Progenitor cell of endocrine pancreas (in vitro differentiated cells): ENCODE data around the gene C1orf167. TPM values are rescaled to one million over a fixed set of nuclear protein-coding genes. Genes with fewer than 3 reads are reported as not detected.
A peak's percentile ranks its signal among the peaks of the same experiment; 100 is the strongest.

Experiments used
- DNase-seq: peaks from one replicate; pipeline ENCODE4 v3.0.0; 2021; ENCODE audit warnings: low spot score; ENCODE audit not compliant: unreplicated experiment
- H3K27ac Mint-ChIP-seq: 2 replicates; pipeline ENCODE4 v1.8.0; 2021; ENCODE audit warnings: mild to moderate bottlenecking, moderate library complexity, mixed read lengths
- H3K27me3 Mint-ChIP-seq: 2 replicates; pipeline ENCODE4 v1.8.0; 2021; ENCODE audit warnings: mixed read lengths
- H3K36me3 Mint-ChIP-seq: 2 replicates; pipeline ENCODE4 v1.8.0; 2022; ENCODE audit warnings: mixed read lengths; ENCODE audit not compliant: insufficient read depth
- H3K4me1 Mint-ChIP-seq: 2 replicates; pipeline ENCODE4 v1.8.0; 2021; ENCODE audit warnings: low read depth, mixed read lengths
- H3K4me3 Mint-ChIP-seq: 2 replicates; pipeline ENCODE4 v1.8.0; 2021; ENCODE audit warnings: low read depth, mild to moderate bottlenecking, moderate library complexity, mixed read lengths
- H3K9me3 Mint-ChIP-seq: 2 replicates; pipeline ENCODE4 v1.8.0; 2021; ENCODE audit warnings: low read depth, mixed read lengths
- total RNA-seq: library from RNA; stranded (reverse); gene quantifications from 2 replicates; pipeline ENCODE4 v1.2.1, GENCODE V29; 2021
- TF ChIP-seq, protein P1 (sequence below): fragments of 200-600 bp; sonication (generic); IDR thresholded peaks from one replicate; pipeline ENCODE4 v1.5.0; 2021; ENCODE audit warnings: antibody characterized with exemption, mild to moderate bottlenecking; ENCODE audit not compliant: unreplicated experiment

The C1orf167 gene
- total RNA-seq, 1 donor from 2014 or later = not detected

DNA sequence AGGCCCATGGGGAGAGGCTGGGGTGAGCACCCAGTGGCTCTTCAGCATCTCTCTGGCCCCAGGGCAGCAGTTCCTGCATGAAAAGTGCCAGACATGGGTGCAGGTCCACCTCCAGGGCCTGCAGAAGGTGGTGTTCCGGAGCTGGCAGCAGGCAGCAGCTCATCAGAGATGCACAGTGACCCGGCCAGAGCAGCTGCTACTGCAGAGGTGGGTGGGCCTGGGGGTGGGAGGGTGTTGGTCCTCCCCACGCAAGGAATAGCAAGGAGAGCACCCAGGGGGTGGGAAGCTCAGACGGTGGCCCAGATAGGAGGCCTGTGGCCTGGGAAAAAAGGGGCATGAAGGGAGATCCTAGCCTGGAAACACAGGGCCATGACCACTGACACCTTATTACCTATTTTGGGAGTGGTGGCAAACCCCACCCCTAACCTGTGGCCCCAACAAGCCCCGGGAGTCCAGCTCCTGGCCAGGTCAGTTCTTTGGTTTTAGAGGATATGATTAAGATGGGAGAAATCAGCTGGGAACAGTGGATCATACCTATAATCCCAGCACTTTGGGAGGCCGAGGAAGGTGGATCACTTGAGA lies 20.2 kb downstream of the C1orf167 start:
- peaks cover 7% of the 10 kb centered on the region for H3K4me1 Mint-ChIP-seq
- no peak overlapping the region for H3K27ac Mint-ChIP-seq
- TF ChIP-seq, protein P1, sequence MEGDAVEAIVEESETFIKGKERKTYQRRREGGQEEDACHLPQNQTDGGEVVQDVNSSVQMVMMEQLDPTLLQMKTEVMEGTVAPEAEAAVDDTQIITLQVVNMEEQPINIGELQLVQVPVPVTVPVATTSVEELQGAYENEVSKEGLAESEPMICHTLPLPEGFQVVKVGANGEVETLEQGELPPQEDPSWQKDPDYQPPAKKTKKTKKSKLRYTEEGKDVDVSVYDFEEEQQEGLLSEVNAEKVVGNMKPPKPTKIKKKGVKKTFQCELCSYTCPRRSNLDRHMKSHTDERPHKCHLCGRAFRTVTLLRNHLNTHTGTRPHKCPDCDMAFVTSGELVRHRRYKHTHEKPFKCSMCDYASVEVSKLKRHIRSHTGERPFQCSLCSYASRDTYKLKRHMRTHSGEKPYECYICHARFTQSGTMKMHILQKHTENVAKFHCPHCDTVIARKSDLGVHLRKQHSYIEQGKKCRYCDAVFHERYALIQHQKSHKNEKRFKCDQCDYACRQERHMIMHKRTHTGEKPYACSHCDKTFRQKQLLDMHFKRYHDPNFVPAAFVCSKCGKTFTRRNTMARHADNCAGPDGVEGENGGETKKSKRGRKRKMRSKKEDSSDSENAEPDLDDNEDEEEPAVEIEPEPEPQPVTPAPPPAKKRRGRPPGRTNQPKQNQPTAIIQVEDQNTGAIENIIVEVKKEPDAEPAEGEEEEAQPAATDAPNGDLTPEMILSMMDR = no peak
- H3K36me3 Mint-ChIP-seq = no peaks in the 10 kb centered on the region
- H3K9me3 Mint-ChIP-seq = no peaks in the 10 kb centered on the region
- DNase-seq = no peak
- H3K4me3 Mint-ChIP-seq = no peak overlapping the region
- peaks cover 5% of the 10 kb centered on the region for H3K27me3 Mint-ChIP-seq

DNA sequence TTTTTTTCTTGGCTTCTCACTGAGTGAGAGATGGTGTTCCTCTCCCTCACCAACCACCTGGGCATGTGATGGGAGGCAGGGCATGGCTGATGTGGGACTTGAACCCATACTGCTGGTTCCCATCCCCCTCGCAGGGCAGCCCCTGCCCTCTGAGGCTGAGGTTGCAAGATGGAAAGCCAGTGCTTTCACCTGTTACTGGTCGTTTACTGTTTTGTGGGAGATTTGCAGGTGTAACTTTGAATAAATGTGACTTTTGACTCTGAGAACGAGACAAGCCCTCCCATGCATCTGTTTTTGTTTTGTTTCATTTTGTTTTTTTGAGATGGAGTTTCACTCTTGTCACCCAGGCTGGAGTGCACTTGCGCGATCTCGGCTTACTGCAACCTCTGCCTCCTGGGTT lies 21.6 kb downstream of the C1orf167 start:
- H3K27ac Mint-ChIP-seq = no peak overlapping the region
- TF ChIP-seq, protein P1 = no peak

DNA sequence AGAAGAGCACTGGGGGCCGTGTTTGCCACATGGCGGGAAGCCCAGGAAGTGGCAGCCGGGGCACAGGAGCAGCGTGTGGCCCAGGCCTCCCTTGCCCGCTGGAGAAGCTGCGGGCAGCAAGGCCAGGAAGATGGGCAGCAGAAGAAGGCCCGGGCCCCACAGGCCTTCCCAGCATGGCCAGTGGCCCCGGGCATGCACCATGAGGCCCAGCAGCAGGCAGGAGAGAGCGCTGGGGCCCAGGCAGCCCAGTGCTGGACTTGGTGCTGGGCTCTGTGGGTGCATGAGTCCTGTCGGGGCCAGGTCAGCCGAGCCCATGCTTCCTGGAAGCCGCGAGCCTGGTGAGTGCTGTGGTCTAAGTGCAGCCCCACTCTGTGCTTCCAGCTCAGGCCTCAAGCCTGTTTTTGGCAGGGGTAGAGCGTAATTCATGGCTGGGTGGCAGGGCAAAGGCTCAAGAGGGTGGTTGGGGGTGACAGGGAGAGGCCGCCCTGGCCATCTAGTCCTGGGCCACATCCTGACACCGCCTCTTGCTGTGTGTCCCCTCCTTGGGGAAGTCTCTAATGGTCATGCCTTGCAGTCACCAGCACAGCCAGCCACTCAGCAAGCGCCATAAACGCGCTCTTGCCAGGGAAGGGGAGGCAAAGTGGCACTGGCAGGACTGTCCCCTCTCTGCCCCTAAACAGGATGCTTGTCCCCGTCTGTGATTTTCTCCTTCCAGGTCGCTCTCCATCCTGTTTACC lies 22.4 kb downstream of the C1orf167 start:
- DNase-seq = no peak
- TF ChIP-seq, protein P1 = no peak

More for the DNA sequence above, 21.6 kb downstream of the C1orf167 start:
- H3K27me3 Mint-ChIP-seq = peaks cover 5% of the 10 kb centered on the region
- H3K36me3 Mint-ChIP-seq = no peaks in the 10 kb centered on the region
- no peaks in the 10 kb centered on the region for H3K9me3 Mint-ChIP-seq
- peaks cover 12% of the 10 kb centered on the region for H3K4me1 Mint-ChIP-seq
- no peak for DNase-seq
- no peak overlapping the region for H3K4me3 Mint-ChIP-seq

DNA sequence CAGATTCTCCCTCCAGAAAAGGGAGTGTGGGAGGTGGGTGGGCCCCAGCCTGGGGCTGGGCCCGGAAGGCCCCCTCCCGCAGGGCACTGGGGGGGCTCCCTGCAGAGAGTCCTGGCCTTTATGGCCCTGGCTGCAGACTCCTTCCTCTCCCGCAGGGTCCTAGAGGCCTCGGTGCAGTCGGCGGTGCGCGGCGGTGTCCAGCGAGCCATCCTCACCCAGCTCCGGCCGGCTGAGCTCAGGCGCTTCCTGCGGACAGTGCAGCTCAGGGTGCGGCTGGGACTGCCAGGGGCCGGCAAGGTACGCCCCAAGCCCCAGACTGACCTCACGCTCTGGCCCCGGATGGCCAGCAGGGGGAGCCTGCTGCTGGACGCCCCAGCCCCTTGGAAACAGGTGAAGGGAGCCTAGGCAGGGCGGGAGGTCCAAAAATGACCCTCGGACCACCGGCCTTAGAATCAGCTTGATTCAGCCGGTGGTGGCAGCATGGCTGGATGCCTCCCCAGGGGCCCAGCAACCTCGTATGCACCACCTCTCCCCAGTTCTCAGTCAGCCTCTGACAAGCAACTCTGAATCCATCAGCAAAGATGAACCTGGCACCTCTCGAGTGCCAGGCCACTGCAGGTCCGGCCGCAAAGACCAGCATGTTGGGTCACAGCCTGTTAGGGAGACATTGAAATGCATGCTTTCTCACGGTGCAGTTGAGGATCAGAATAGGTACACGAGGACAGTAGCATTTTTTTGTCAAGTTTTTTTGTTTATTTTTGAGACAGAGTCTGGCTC lies 23.2 kb downstream of the C1orf167 start:
- Mint-ChIP-seq H3K27ac (no peak overlapping the region), H3K36me3 (no peaks in the 10 kb centered on the region), H3K4me3 (no peak overlapping the region), H3K9me3 (no peaks in the 10 kb centered on the region), H3K27me3 (peaks cover 5% of the 10 kb centered on the region), H3K4me1 (peaks cover 12% of the 10 kb centered on the region)
- peak; percentile 64 for DNase-seq
- TF ChIP-seq, protein P1 = peak; percentile 93

More for the DNA sequence above, 22.4 kb downstream of the C1orf167 start:
- no peaks in the 10 kb centered on the region for H3K36me3 Mint-ChIP-seq
- H3K4me1 Mint-ChIP-seq = peaks cover 12% of the 10 kb centered on the region
- no peaks in the 10 kb centered on the region for H3K9me3 Mint-ChIP-seq
- H3K27ac Mint-ChIP-seq = no peak overlapping the region
- peaks cover 5% of the 10 kb centered on the region for H3K27me3 Mint-ChIP-seq
- H3K4me3 Mint-ChIP-seq = no peak overlapping the region

DNA sequence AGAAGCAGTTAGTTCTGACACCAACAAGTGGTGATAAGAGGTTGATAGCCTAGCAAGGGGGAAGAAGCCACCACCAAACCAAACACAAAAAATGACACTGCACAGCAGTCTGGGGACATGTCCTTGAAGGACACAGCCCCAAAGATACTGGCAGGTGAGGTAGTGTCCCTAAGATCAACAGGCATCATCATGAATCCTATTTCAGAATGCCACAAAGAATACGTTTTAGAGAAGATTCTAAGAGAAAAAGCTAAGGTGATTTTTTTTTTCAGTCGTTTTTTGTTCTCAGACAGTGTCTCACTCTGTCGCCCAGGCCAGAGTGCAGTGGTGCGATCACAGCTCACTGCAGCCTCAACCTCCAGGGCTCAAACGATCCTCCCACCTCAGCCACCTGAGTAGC lies 24.2 kb downstream of the C1orf167 start:
- Mint-ChIP-seq H3K27ac (no peak overlapping the region), H3K4me3 (no peak overlapping the region), H3K9me3 (no peaks in the 10 kb centered on the region), H3K36me3 (peaks cover 4% of the 10 kb centered on the region), H3K4me1 (peaks cover 12% of the 10 kb centered on the region), H3K27me3 (peaks cover 5% of the 10 kb centered on the region)
- TF ChIP-seq, protein P1 = no peak
- DNase-seq = no peak
